DND-41 (cell line): ENCODE results near the gene CNTLN.

Experiments used
- ATAC-seq: fragments of 200-7000 bp; cut with Tn5 transposase; 3 replicates; pipeline ENCODE4 v1.9.1; 2021; ENCODE audit warnings: low read depth; ENCODE audit not compliant: insufficient read depth
- DNase-seq: peaks from one replicate; pipeline ENCODE4 v3.0.0-alpha.2; 2020
- H2AFZ ChIP-seq: 2 replicates; pipeline ENCODE4 v1.6.0; 2012; ENCODE audit warnings: low read depth, low read length
- H3K27ac ChIP-seq: 2 replicates; pipeline ENCODE4 v1.5.1; 2012; ENCODE audit warnings: low read length, inconsistent platforms
- H3K27me3 ChIP-seq: fragments of 200-600 bp; sonication (generic); 2 replicates; pipeline ENCODE4 v1.6.0; 2012; ENCODE audit warnings: low read length, mild to moderate bottlenecking, inconsistent platforms; ENCODE audit not compliant: insufficient read depth, poor library complexity
- H3K36me3 ChIP-seq: 2 replicates; pipeline ENCODE4 v1.5.1; 2012; ENCODE audit warnings: low read length, inconsistent platforms; ENCODE audit not compliant: insufficient read depth
- H3K4me1 ChIP-seq: 2 replicates; pipeline ENCODE4 v1.5.1; 2012; ENCODE audit warnings: mild to moderate bottlenecking, low read length; ENCODE audit not compliant: insufficient read depth
- H3K4me2 ChIP-seq: 2 replicates; pipeline ENCODE4 v1.6.0; 2012; ENCODE audit warnings: mild to moderate bottlenecking, moderate library complexity, low read length, inconsistent platforms; ENCODE audit not compliant: insufficient read depth
- H3K4me3 ChIP-seq, 2 experiments: fragments of 200-600 bp in 1 of 2; shearing (Covaris generic) in 1 of 2; 2 replicates each; pipeline ENCODE4 v1.5.1; 2012 to 2016; ENCODE audit warnings: inconsistent platforms in 2 of 2, low read length in 2 of 2, mild to moderate bottlenecking in 2 of 2, low read depth in 1 of 2, moderate library complexity in 1 of 2
- H3K79me2 ChIP-seq: 2 replicates; pipeline ENCODE4 v1.6.0; 2012; ENCODE audit warnings: low read length, inconsistent platforms; ENCODE audit not compliant: insufficient read depth
- H3K9ac ChIP-seq: 2 replicates; pipeline ENCODE4 v1.6.0; 2012; ENCODE audit warnings: low read depth, mild to moderate bottlenecking, inconsistent platforms, low read length, moderate library complexity
- H3K9me3 ChIP-seq: 2 replicates; pipeline ENCODE4 v1.5.1; 2012; ENCODE audit warnings: low read length, moderate library complexity, mild to moderate bottlenecking, inconsistent platforms; ENCODE audit not compliant: insufficient read depth, severe bottlenecking
- H4K20me1 ChIP-seq: 2 replicates; pipeline ENCODE4 v1.6.0; 2012; ENCODE audit warnings: low read length; ENCODE audit not compliant: insufficient read depth
- EZH2 ChIP-seq: IDR thresholded peaks from 3 replicates; pipeline ENCODE4 v1.6.1; 2012; ENCODE audit warnings: borderline replicate concordance, low read depth, mild to moderate bottlenecking, moderate library complexity, low read length, inconsistent platforms; ENCODE audit not compliant: severe bottlenecking
- TF ChIP-seq, protein P1 (sequence below): IDR thresholded peaks from 2 replicates; pipeline ENCODE4 v1.5.1; 2012; ENCODE audit warnings: borderline replicate concordance, low read length, moderate library complexity, mild to moderate bottlenecking; ENCODE audit not compliant: poor library complexity, severe bottlenecking; ENCODE audit errors: extremely low read depth

The CNTLN gene

DNA sequence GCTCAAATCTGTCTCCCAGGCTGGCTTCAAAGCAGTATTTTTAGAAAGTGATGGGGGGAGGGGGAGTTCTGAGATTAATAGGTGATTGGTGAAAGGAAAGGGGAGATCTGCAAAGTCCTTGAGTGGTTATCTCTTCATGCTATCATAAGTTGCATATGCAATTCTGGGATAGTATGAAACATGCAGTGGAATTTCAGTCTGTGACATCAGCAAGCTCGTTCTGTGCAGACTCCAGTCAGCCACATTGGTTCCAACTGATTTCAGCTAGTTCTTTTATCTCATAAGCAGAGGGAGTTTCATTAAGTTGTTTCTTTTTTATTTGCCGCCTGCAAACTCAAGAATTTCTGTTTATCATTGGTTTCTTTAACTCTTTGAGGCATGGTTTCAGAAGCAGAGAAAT is 263.5 kb downstream of the CNTLN start:
- Histone ChIP-seq H3K9ac (no peak overlapping the region), H3K27me3 (no peaks in the 10 kb centered on the region), H3K79me2 (no peaks in the 10 kb centered on the region), H3K4me2 (no peak overlapping the region), H3K27ac (no peak overlapping the region), H3K36me3 (peaks cover 10% of the 10 kb centered on the region; the same call in 1 of the 2 replicates), H3K9me3 (no peaks in the 10 kb centered on the region), H3K4me3 (no peak overlapping the region), H4K20me1 (no peaks in the 10 kb centered on the region), H2AFZ (no peak overlapping the region), H3K4me1 (no peaks in the 10 kb centered on the region)
- no peak for TF ChIP-seq EZH2
- TF ChIP-seq, protein P1, sequence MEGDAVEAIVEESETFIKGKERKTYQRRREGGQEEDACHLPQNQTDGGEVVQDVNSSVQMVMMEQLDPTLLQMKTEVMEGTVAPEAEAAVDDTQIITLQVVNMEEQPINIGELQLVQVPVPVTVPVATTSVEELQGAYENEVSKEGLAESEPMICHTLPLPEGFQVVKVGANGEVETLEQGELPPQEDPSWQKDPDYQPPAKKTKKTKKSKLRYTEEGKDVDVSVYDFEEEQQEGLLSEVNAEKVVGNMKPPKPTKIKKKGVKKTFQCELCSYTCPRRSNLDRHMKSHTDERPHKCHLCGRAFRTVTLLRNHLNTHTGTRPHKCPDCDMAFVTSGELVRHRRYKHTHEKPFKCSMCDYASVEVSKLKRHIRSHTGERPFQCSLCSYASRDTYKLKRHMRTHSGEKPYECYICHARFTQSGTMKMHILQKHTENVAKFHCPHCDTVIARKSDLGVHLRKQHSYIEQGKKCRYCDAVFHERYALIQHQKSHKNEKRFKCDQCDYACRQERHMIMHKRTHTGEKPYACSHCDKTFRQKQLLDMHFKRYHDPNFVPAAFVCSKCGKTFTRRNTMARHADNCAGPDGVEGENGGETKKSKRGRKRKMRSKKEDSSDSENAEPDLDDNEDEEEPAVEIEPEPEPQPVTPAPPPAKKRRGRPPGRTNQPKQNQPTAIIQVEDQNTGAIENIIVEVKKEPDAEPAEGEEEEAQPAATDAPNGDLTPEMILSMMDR: no peak
- no peak for ATAC-seq
- DNase-seq: no peak

DNA sequence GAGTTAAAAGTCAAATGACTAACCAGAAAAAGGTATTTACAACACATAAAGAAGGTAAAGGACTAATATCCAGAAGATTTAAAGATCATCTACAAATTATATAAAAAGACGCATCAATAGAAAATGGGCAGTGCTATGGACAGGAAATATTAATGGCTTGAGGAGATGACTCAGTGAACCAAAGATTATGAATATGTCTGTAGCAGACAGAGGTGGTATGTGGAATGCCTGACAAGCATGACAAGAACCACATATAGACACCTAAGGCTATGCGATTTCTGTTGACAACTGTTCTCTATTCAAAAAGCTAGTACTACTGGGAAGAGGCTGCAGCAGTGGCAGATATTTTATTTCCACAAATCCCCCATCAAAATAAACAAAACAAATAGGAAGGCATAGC is 267.0 kb downstream of the CNTLN start:
- no peak for ATAC-seq
- no peaks in the 10 kb centered on the region for H3K79me2 ChIP-seq
- H3K9ac ChIP-seq: no peak overlapping the region
- no peak for DNase-seq
- no peak overlapping the region for H3K4me3 ChIP-seq
- H3K4me1 ChIP-seq: no peaks in the 10 kb centered on the region
- peaks cover 3% of the 10 kb centered on the region; the same call in 1 of the 2 replicates for H3K36me3 ChIP-seq
- H3K27ac ChIP-seq: no peak overlapping the region
- TF ChIP-seq, protein P1: no peak
- TF ChIP-seq EZH2: no peak
- H3K27me3 ChIP-seq: no peaks in the 10 kb centered on the region
- no peak overlapping the region for H3K4me2 ChIP-seq
- H2AFZ ChIP-seq: no peak overlapping the region
- no peaks in the 10 kb centered on the region for H3K9me3 ChIP-seq
- H4K20me1 ChIP-seq: no peaks in the 10 kb centered on the region

DNA sequence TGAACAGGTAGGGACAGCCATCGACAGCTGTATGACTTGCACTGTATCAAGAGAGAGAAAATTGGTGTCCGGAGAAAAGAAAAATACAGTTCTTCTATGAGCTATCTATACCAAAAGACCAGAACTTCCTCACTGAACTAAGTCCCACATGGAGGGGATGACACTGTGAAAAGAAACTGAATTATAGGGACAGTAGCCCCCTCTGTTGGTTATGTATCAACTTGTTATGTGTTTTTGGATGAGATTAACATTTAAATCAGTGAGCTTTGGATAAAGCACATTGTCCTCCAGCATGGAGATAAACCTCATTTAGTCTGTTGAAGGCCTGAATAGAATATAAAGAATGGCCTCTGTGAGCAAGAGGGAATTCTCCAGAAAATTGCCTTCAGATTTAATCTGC is 267.5 kb downstream of the CNTLN start:
- Histone ChIP-seq H3K4me3 (no peak overlapping the region), H3K4me1 (no peaks in the 10 kb centered on the region), H2AFZ (no peak overlapping the region), H3K36me3 (peaks cover 3% of the 10 kb centered on the region; the same call in 1 of the 2 replicates), H3K9ac (no peak overlapping the region), H4K20me1 (no peaks in the 10 kb centered on the region), H3K4me2 (no peak overlapping the region), H3K27me3 (no peaks in the 10 kb centered on the region), H3K9me3 (no peaks in the 10 kb centered on the region), H3K79me2 (no peaks in the 10 kb centered on the region), H3K27ac (no peak overlapping the region)
- no peak for ATAC-seq
- no peak for DNase-seq
- TF ChIP-seq EZH2: no peak
- TF ChIP-seq, protein P1: no peak

DNA sequence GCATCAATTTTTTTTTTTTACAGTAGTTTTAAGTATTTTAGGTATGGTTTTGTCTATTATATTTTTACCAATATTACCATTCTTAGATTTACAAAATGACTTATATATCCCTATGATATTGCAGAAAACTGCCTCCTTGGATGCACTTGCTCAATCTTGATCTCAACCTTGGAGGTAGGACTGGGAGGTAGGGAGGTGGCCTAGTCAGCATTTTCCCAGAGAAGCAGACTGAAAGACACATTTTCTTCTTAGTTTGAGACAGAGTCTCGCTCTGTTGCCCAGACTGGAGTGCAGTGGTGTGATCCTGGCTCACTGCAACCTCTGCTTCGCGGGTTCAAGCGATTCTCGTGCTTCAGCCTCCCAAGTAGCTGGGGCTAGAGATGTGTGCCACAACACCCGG is 268.7 kb downstream of the CNTLN start:
- TF ChIP-seq, protein P1: no peak
- no peak for TF ChIP-seq EZH2
- no peaks in the 10 kb centered on the region for H3K79me2 ChIP-seq
- H3K27ac ChIP-seq: no peak overlapping the region
- H3K9ac ChIP-seq: no peak overlapping the region
- no peaks in the 10 kb centered on the region for H3K4me1 ChIP-seq
- no peaks in the 10 kb centered on the region for H3K27me3 ChIP-seq
- H3K4me2 ChIP-seq: no peak overlapping the region
- H3K9me3 ChIP-seq: no peaks in the 10 kb centered on the region
- no peaks in the 10 kb centered on the region for H4K20me1 ChIP-seq
- ATAC-seq: no peak
- peaks cover 3% of the 10 kb centered on the region; the same call in 1 of the 2 replicates for H3K36me3 ChIP-seq
- no peak for DNase-seq
- H2AFZ ChIP-seq: no peak overlapping the region
- no peak overlapping the region for H3K4me3 ChIP-seq
